Measurements from ENCODE around the gene MNAT1. TPM values are rescaled to one million over a fixed set of nuclear protein-coding genes. Genes with fewer than 3 reads are reported as not detected.

Gene MNAT1
- 37.1 to 49.7 TPM (median 38.1 TPM) in 5 replicates for total RNA-seq (2022; extraction: Qiagen RNA extraction)

DNA sequence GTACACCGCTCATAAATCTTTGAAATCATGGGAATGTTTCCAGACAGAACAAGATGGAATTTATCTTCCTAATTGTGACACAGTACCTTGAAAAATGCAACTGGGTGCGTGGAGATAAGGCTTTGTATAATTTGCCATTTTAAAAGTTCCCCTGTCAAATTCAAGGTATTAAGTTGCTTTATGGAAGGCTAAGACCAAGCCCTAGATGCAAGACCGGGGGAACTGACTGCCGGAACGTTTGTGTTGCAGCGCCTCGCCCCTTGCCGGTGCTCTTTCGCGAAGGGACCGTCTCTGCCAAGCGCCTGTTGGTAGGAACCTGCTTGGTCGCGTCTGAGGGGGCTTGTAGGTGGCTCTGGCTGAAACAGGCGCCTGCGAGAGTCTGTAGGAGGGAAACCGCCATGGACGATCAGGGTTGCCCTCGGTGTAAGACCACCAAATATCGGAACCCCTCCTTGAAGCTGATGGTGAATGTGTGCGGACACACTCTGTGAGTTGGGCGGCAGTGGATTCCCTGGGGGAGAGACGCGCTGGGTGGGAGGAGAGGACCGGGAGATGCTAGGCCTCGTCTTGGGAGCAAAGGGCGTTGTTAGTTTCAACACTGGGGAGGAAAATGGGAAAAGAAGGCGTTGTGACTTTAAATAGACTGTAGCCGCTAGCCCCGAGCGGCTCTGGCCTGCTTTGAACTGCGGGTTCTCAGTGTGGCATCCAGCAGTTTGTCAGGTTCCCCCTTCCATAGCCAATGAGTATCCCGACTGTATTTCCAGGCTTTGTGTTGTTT lies at the start of gene MNAT1:
MNAT1 (plus strand) TSS at position 297 of the 778 bp plus-strand sequence; CDS start at position 399, 102 bp downstream.

DNA sequence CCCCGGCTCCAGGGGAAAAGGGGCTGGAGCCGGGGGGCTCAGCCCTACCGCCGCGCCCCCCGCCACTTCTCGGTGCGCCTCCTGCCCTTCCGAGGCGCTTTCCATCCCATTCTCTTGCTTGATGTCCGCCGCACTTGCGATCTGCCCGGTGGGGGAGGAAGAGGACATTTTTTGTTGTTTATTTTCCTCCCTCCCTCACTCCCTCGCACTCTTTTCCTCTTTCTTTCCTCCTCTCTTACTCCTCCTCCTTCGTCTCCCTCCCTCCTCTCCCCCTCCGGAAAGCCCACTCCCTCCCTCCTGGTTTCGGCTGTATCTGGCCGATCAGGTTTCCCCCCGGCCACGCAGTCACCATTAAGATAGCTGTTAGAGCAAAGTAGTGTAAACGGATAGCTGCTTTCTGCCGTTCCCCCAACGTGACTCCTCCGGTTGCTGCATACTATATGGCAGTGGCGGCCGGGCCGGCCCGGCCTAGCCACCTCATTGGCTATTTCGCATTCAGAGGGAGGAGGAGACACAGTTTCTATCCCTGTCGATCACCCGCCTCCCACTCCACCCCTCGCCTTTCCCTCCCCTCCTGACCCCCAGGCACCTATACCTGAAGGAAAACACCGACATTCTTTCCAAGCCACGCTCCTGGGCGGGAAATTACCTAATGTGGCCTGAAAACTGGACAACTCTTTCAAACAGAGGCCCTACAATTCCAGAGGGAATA lies 10.5 kb upstream of the MNAT1 start, which contains the start of gene SIX4:
SIX4 (minus strand) TSS at position 445 of the 712 bp plus-strand sequence; CDS start at position 168, 277 bp downstream.

DNA sequence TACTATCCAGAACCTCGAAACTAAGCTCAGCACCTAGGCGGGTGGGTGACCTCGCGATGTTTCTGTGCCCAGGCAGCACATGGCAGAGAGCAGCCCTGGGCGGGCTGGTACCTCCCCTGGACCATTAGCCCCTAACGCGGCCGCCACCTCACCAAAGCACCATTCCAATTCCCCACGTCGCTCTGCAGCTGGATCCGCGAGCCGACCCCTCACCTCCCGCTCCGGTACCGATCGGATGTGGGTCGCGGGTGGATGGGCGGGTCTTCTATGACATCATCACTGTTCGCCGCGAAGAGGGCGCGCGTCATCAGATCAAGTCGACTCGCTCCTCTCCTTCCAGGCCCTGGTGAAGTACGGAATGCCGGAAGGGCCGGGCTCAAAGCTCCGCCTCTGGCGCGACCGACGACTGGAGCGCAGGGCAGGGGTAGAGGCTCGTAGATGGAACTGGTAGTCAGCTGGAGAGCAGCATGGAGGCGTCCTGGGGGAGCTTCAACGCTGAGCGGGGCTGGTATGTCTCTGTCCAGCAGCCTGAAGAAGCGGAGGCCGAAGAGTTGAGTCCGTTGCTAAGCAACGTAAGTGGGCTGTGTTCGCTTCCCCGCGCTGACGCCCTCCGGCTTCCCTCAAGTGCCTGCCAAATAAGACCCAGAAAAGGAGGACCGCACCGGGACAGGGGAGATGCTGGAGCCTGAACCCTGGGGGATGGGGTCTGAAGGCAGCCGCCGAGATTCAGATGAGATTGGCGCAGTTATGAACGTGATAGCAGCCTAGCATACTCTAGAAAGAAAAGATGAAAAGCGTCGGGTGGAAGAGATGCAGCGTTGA lies 246.5 kb downstream of the MNAT1 start, which contains the start of the genes SLC38A6 and TRMT5:
SLC38A6 (plus strand) TSS at position 435 of the 822 bp plus-strand sequence; CDS start at position 468, 33 bp downstream.
TRMT5 (minus strand) TSS at position 269 of the 822 bp plus-strand sequence; CDS start at position 163, 106 bp downstream.

Other genes with a start within 250 kb of the MNAT1 start
- gene C14orf39, start 248.7 kb upstream of the MNAT1 start, total RNA-seq (2022; extraction: Qiagen RNA extraction) = not detected in 5 replicates
- not detected in 5 replicates for gene SIX6, start 225.6 kb upstream of the MNAT1 start, total RNA-seq (2022; extraction: Qiagen RNA extraction)
- 5.7 to 7.5 TPM (median 6.9 TPM) in 5 replicates for gene SIX1, start 85.3 kb upstream of the MNAT1 start, total RNA-seq (2022; extraction: Qiagen RNA extraction)
- gene SIX4, start 10.4 kb upstream of the MNAT1 start, total RNA-seq (2022; extraction: Qiagen RNA extraction) = 1.5 to 2.7 TPM (median 2.5 TPM) in 5 replicates
- gene TRMT5, start 246.3 kb downstream of the MNAT1 start, total RNA-seq (2022; extraction: Qiagen RNA extraction) = 12.3 to 13.9 TPM (median 13.2 TPM) in 5 replicates
- gene SLC38A6, start 246.5 kb downstream of the MNAT1 start, total RNA-seq (2022; extraction: Qiagen RNA extraction) = 14.8 to 18.0 TPM (median 17.3 TPM) in 5 replicates

Measured in A549 treated with AZD2906 at 1 μM for 4 hours (cell line).